Lower leg skin (tissue), 4 donors: ENCODE results near the gene NOTCH4. TPM values are rescaled to one million over a fixed set of nuclear protein-coding genes. Genes with fewer than 3 reads are reported as not detected.

Experiments
- DNase-seq, 2 donors: peaks; one replicate each; pipeline ENCODE4 v3.0.0-alpha.2; 2019; ENCODE audit warnings: low spot score in 2 of 2
- H3K4me3 ChIP-seq: fragments of 200-600 bp; sonication (generic); 2 replicates; pipeline ENCODE4 v1.5.1; 2017; ENCODE audit warnings: mild to moderate bottlenecking, low read depth; ENCODE audit not compliant: poor library complexity, severe bottlenecking
- POLR2A ChIP-seq, 2 donors: fragments of 450-650 bp; IDR thresholded peaks; one replicate each; pipeline ENCODE4 v1.6.1; 2016 to 2017; ENCODE audit warnings: antibody characterized with exemption in 2 of 2, mild to moderate bottlenecking in 1 of 2, moderate library complexity in 1 of 2
- WGBS, 2 donors: methylation state at CpG; one replicate each; pipeline ENCODE4 v1.1.5; 2018; 5-methylcytosine and 5-hydroxymethylcytosine counted together
- intact Hi-C: fragments of 100-400 bp; cut with DNase I; formaldehyde crosslinking; loops from one replicate; pipeline ENCODE4 v1.15.0; 2023; ENCODE audit warnings: low total_unique reads
- total RNA-seq, 4 donors: library from RNA; depleted of rRNA; stranded (reverse); fragments of >200 nt; gene quantifications; one replicate each; pipeline ENCODE4 v1.1.0, GENCODE V29; 2016
- TF ChIP-seq, protein P1 (sequence below), 3 donors: fragments of 450-650 bp; IDR thresholded peaks; one replicate each; pipeline ENCODE4 v1.5.1; 2016; ENCODE audit warnings: antibody characterized with exemption in 3 of 3, mild to moderate bottlenecking in 3 of 3, moderate library complexity in 2 of 3

Gene NOTCH4
- total RNA-seq, 4 donors from 2014 or later: 6.3 to 10.4 (median 7.8) TPM

DNA sequence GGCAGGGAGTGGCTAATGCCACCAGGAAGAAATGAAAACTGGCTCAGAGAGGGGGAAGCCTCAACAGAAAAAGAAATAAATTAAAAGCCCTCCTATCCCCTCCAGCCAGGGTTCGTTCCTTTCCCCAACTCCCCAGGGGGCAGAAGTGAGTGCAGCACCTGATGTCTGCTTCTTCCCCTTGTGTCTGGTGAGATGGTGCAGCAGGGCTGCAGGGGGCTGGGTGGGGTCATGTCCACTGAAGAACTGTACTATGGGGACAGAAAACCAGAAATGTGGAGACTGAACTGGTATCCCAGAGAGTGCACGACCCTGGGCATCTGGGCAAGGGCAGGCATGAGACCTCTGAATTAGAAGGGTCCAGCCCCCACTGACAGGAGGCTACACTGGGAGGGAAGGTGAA lies 55.5 kb downstream of the NOTCH4 start:
- no peak overlapping the region for H3K4me3 ChIP-seq
- TF ChIP-seq, protein P1, sequence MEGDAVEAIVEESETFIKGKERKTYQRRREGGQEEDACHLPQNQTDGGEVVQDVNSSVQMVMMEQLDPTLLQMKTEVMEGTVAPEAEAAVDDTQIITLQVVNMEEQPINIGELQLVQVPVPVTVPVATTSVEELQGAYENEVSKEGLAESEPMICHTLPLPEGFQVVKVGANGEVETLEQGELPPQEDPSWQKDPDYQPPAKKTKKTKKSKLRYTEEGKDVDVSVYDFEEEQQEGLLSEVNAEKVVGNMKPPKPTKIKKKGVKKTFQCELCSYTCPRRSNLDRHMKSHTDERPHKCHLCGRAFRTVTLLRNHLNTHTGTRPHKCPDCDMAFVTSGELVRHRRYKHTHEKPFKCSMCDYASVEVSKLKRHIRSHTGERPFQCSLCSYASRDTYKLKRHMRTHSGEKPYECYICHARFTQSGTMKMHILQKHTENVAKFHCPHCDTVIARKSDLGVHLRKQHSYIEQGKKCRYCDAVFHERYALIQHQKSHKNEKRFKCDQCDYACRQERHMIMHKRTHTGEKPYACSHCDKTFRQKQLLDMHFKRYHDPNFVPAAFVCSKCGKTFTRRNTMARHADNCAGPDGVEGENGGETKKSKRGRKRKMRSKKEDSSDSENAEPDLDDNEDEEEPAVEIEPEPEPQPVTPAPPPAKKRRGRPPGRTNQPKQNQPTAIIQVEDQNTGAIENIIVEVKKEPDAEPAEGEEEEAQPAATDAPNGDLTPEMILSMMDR (IDR thresholded peaks at IDR 0.05): no peak
- TF ChIP-seq POLR2A (IDR thresholded peaks at IDR 0.05): no peak
- intact Hi-C loops: no loop called here
- DNase-seq: no peak
- WGBS, 2 donors: 62 to 68% methylated on average over 2 of the region's 2 CpGs

DNA sequence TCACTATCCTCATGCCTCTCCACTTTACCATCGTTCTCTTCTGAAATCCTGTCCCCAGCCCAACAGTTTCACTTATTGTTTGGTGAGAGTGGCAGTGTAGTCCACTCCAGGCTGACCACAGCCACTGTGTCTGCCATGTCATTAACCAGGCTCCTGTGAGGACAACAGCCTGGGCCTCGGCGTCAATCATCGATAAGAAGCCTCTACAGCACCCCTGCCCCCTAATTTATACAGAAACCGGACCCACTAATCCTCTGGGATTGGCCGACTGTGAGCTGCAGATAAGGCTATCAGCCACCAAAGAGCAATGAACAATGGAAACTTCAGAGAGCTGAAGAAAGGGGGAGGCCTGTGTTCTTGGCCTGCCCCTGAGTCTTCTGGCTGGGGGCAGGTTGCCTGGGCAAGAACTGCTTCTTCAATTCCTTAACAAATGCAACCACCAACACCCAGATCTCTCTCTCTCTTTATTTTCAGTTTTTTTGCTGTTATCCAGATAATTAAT lies 56.1 kb downstream of the NOTCH4 start:
- intact Hi-C loops: no loop called here
- TF ChIP-seq, protein P1 (IDR thresholded peaks at IDR 0.05): no peak
- TF ChIP-seq POLR2A (IDR thresholded peaks at IDR 0.05): no peak
- 79% methylated on average over 6 of the region's 6 CpGs for WGBS, 2 donors
- DNase-seq: no peak
- H3K4me3 ChIP-seq: no peak overlapping the region

DNA sequence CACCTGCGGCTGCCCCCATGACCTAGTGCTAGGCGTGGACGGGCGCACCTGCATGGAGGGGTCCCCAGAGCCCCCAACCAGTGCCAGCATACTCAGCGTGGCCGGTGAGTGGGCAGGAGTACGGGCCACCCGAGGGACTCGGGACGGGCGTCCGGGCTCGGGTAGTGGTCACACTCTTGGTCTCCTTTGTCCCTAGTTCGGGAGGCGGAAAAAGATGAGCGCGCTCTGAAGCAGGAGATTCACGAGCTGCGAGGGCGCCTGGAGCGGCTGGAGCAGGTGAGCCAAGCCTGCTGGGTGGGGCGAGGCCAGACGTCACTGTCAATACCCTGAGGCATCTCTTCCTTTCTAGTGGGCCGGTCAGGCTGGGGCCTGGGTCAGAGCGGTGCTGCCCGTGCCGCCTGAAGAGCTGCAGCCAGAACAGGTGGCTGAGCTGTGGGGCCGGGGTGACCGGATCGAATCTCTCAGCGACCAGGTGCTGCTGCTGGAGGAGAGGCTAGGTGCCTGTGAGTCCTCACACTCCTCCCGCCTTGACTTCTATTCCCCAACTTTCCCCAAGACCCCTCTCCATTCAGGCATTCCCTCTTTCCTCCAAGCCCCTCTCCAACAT lies 56.6 kb downstream of the NOTCH4 start:
- no peak for DNase-seq
- intact Hi-C loops: no loop called here
- no peak overlapping the region for H3K4me3 ChIP-seq
- TF ChIP-seq, protein P1 (IDR thresholded peaks at IDR 0.05): no peak
- no peak for TF ChIP-seq POLR2A (IDR thresholded peaks at IDR 0.05)
- WGBS, 2 donors: 81 to 82% methylated on average over 32 of the region's 32 CpGs

DNA sequence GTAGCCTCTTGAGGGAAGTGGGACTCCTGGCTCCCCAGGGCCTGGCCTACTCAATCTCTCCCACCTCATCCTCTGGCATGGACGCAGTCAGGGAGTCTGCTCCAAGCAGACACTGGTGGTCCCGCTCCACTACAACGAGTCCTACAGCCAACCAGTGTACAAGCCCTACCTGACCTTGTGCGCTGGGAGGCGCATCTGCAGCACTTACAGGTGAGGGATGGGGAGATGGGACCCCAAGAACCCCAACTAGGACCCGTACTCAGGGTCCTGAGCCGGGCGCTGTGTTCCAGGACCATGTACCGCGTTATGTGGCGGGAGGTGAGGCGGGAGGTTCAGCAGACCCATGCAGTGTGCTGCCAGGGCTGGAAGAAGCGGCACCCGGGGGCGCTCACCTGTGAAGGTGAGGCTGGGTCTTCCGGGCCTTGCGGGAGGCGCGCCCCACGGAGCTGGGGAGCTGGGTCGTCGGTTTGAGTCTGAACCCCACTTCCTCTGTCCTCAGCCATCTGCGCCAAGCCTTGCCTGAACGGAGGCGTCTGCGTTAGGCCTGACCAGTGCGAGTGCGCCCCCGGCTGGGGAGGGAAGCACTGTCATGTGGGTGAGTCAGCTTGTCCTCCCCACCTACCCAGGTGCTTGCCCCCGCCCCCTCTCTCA lies 57.3 kb downstream of the NOTCH4 start:
- H3K4me3 ChIP-seq: no peak overlapping the region
- intact Hi-C loops: no loop called here
- WGBS, 2 donors: 80 to 88% methylated on average over 28 to 30 of the region's 30 CpGs
- TF ChIP-seq, protein P1 (IDR thresholded peaks at IDR 0.05): no peak
- no peak for TF ChIP-seq POLR2A (IDR thresholded peaks at IDR 0.05)
- no peak for DNase-seq

DNA sequence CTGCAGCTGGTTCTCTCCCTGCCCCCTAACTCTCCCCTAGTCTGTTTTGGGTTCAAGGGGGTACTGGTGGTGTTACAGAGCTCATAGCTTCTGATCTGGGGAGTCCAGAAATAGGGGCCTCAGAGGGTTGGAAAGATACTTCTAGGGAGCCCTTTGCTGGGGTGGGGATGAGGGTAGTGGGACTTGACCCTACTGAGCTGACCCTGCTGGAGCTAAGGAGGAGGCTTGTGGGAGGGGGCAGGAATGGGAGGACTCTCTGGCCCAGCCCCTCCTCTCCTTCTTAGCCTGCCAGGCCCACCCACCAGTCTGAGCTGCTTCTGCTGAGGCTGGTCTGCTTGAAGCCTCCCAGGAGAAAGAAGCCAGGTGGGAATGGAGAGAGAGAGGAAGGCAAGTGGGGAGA lies 59.6 kb downstream of the NOTCH4 start, which contains the start of gene EGFL8:
TSS of gene EGFL8 (plus strand) at position 301 of the 400 bp plus-strand sequence. CDS start 1,571 bp downstream, outside the sequence.
- TF ChIP-seq, protein P1 (IDR thresholded peaks at IDR 0.05): no peak
- TF ChIP-seq POLR2A (IDR thresholded peaks at IDR 0.05): no peak
- intact Hi-C loops: no loop called here
- H3K4me3 ChIP-seq: no peak within 1 kb of the TSS
- DNase-seq: no peak
